SIG-M5 treated with dmso at 0.1 percent for 504 hours (cell line): ENCODE results near the gene FBXL4.
"Not testable (repeated sequence)": the region's sequence is repeated elsewhere in the genome, so short reads cannot be mapped to it uniquely, and the experiment has no call there.

Source experiments
- DNase-seq: peaks from one replicate; lab custom pipeline; 2025; ENCODE audit not compliant: unreplicated experiment; lab: John Stamatoyannopoulos, UW

Gene FBXL4

DNA sequence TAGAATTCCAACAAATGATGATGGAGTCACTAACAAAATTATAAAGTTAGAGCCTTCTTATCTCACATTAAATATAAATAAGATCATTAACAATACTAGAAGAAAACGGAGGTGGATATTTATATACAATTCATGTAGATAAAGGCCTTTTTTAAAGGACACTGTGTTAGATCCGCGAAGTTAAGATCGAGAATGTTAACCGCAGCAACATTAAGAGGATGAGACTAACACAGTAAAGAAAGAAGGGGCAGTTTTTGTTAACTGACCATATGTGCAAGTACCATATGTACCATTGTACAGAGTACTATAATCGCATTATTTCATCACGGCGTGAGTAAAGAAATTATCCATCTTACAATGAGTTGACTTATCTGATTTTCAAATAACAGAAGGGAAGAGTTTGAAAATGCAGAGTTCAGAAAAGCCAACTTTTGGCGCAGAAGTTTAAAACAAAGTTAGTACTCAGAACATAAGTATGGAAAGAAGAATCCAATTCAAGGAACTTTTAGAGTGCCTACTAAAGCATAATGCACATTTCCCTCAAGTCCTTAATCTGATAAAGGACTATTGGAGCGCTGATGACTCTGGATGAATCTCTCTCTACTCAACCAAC lies 1.4 kb downstream of the FBXL4 start:
- no peak for DNase-seq

DNA sequence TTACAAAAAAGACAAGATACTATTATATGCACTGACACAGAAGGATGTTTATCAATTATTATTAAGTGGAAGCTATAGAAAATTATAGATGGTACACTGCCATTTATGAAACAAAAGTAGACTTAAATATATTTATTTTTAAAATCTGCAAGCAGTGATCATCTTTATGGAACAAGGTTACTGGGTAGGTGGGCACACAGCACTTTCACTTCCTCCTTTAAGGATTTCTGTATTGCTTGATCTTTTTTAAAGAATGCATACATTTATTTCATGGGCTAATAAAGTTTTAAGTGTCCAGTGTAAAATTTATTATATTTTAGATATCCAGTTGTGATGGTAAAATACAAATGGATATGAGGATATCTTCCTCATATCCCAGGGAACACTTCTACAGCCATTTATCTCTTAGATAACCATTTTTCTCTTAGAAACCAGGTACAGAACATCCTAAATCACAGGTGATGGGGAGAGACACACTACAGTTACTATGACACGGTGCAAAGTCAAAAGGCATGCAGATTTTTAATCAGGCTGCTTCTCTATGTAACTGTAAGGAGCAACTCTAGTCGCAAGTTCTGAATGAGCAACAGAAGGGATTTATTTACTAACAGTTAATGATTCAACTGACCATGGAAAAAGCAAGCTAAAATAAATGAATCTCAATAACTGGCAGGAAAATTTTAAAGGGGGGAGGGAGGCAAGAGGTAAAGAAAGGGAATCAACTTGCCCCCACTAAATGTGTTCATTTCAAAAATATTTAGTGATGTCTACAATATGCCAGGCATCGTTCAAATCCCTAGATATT lies 2.2 kb downstream of the FBXL4 start:
- no peak for DNase-seq

DNA sequence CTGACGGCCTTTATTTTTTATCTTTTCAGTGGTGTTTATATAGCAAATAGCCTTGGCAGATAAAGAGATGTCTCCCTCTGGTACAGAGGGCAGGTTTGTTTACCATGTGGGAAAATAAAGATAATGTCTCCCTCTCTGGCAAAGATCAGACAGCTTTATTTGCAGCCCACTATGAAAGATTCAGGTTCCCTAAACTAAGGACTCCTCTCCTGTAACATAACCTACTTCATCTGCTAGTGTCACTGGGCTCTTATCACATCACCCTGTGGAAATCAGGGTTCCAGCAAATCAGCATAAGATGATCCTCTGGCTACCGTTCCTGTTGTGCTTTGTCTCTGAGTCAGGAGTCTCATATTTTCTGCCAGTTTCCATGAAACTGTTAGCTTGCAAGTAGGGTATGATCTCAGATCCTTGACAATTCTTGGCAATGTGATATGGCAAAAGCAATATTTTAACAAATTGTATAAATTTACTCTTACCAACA lies 3.1 kb downstream of the FBXL4 start:
- DNase-seq, result no peak

DNA sequence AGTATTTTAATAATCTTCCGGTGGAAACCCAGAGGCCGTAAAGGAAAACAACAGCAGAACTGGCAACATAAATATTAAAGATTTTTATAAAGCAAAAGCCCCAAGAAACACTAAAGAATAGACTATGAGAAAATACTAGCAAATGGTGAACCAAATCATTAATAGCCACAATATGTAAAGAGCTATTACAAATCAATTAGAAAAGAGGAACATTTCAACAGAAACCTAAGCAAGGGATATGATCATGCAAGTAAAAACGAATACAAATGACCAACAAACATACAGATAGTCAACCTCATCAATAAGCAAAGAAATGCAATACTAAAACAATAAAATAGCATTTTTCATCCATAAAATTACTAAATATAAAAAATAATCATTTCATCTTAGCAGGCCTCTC lies 3.6 kb downstream of the FBXL4 start:
- no peak for DNase-seq

DNA sequence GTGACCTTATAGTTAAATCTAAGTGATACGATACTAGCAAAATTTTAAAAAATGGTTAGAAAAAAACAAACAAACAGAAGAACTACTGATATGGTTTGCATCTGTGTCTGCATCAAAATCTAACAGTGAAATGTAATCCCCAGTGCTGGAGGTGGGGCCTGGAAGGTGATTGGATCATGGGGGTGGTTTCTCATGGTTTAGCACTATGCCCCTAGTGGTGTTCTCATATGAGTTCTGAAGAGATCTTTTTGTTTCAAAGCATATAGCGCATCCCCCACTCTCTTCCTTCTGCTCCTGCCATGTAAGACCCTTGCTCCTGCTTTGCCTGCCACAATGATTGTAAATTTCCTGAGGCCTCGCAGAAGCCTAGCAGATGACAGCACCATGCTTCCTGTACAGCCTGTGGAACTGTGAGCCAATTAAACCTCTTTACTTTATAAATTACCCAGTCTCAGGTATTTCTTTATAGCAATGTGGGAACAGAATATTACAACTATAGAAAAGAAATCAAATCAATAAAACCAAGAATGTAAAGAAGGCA lies 5.4 kb downstream of the FBXL4 start:
- no peak for DNase-seq

DNA sequence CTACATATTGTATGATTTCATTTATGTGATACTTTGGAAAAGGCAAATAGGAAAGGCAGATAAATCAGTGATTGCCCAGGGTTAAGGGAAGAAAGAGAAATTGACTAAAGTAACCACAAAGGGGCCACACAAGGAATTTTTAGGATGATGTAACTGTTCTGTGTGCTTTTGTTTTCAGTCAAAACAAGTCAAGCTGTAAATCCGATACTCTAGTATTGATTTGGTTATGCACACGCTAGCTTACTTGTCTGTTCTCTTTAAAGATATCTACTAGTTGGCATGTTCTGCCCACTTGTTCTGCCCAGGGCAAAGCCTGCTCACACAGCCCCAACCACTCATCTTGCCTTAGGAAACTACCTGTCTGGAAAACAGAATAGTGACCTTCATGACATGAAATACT lies 6.4 kb downstream of the FBXL4 start:
- DNase-seq, result no peak

DNA sequence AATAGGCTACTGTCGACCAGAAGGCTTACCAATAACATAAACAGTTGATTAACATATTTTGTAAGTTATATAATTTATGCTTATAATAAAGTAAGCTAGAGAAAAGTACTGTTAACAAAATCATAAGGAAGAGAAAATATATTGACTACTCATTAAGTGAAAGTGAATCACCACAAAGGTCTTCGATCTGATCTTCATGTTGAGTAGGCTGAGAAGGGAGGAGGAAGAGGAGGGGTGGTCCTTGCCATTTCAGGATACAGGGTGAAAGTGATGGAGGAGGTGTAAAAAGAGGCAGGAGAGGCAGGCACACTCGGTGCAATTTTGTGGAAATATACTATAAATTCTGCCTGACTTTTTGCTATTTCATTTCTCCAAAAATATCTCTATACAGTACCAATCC lies 10.4 kb downstream of the FBXL4 start:
- DNase-seq, result no peak

DNA sequence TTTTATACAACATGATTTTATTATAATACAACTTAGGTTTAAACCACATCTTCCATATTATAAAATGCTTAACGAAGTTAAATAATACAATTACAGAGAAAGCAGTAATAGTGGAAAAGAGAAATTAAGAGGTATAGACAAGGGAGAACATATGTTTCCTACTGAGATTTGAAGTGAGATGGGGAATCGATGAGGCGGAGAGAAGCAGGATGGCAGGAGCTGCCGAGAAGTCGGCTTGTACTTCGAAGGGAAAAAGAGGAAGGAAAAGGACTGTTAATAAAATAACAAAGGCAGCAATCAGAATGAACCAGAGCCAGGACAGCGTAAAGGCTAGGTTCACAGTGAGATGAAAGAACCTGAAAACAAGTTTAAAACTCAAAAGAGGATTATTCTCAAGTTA lies 15.4 kb downstream of the FBXL4 start:
- no peak for DNase-seq

DNA sequence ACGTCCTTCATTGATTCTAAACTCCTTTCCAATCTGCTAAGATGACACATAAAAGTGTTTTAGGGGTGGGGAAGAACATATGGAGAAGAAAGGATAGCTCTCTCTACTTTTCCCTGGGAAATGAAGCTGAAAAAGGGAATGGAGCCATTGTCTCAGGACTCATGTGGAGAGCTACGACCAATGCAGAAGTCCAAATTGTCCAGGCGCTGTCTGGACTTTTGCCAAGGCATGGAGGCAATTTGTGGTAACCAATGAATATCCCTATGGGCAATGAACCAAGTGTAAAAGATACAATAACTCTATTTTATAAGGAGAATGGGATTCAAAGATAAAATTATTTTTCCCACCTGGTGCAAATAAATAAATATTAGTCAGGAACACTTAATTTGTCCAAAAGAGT lies 16.1 kb downstream of the FBXL4 start:
- DNase-seq, result no peak

DNA sequence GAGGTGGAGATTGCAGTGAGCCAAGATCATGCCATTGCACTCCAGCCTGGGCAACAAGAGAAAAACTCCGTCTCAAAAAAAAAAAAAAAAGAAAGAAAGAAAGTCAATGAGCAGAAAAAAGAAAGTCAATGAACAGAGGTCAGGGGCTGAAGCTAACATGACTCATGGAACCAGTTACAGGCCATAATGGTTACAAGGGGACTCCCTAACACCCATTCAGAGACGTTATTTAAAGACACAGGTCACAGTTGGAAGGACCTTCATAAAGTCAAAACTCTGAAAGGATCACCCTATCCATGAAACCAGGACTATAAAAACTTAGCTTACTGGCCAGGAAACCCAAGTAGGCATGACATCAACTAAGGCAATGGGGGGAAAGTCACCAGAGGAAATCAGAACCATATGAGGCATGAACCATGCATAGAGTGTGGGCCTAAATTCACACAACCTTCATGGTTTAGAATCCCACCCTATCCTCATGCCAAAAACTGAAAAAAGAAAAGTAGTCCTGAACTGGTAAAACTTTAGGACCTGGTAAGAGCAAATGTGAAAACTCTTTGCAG lies 18.2 kb downstream of the FBXL4 start:
- DNase-seq, result no peak

DNA sequence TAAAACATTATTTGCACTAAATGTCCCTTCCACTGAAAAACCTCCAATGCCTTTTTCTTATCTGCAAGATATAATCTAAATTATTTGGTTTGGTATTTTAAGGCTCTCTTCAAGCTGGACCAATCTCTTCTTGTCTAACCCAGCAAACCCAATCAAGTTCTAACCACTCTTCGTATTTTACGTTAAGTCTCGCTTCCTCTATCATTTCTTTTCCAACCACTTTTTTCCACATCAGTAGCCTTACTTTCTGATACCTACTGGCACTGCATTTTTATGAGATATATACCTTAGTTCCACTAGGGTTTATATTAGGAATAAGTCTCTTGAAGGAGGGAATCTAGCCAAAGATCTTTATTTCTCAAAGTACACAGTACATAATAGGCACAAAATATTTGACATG lies 19.1 kb downstream of the FBXL4 start:
- no peak for DNase-seq

DNA sequence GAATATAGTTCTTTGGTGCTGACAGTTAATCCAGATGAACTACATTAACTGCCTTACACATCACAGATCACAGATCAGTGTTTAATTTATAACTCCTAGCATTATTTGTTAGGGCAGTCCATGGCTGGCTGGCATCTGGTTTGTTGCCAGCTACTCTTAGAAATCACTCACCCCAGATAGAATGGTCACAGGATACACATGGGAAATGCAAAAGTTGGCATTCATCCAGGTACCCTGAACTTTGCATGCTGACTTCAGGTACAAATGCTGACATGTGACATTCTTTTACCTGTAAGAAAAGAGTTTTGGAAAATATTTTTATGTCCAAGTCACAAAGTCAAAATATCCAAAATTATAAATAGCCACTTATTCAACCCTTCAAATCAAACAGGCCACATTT lies 20.2 kb downstream of the FBXL4 start:
- no peak for DNase-seq

DNA sequence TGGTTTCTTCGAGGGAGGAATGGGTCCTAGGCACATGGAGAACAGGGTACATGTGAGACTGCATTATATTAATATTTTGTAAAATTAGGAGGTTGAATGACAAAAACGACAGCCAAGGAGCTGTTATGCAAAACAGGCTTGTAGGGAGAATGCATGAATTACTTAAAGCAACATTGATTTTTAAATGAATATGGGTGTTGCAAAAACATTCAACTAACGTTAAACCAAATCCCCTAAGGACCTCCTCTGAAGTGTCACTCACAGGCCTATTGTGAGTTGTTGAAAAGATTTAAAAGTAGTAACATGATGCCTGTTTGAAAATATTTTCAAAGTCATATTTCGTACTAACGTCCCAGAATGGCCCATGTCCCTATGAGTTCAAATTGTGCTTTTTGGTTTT lies 21.9 kb downstream of the FBXL4 start:
- DNase-seq, result no peak

DNA sequence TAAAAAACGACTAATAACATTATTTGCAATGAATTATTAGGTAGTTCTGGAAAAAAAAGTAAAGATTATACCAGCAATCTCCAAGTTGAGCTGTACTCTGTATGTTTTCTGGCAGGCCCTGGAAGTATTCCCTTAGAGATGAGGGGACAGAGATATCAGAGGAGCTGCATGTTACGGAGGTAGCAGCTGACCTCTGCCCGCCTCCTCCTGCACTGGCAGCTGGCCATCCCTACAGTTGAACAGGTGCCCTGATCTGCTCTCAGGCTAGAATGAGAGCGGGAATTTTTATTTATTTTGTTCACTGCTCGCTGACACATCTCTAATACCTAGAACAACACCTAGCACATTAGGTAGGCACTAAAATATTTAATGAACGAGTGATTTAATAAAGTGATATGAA lies 23.1 kb downstream of the FBXL4 start:
- DNase-seq, result no peak

DNA sequence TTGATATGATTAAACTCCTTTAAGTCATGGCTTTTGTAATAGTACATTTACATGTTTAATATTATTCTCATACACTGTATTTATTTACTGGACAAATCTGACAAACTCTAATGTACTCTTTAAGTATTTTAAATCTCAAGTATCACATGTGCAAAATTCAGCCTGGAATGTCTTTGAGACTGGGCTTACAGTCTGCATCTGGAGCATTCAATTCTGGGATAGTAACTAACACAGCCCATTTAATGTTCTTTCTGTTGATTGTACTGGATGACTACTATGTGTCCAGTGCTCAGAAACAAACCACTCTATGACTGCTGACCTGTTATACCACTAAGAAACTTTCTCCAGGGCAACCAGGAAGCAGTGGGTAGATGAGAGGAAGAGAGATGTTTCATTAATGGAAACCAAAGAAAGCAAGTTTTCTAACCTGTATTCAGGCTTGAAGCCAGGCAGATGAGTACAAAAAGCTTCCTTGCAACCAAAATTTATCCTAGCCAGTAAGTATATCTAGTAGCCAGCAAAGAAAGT lies 26.8 kb downstream of the FBXL4 start:
- no peak for DNase-seq

DNA sequence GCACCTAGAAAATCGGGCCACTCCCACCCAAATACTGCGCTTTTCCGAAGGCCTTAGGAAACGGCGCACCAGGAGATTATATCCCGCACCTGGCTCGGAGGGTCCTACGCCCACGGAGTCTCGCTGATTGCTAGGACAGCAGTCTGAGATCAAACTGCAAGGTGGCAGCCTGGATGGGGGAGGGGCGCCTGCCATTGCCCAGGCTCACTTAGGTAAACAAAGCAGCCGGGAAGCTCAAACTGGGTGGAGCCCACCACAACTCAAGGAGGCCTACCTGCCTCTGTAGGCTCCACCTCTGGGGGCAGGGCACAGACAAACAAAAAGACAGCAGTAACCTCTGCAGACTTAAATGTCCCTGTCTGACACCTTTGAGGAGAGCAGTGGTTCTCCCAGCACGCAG lies 36.8 kb downstream of the FBXL4 start:
- DNase-seq, result not testable (repeated sequence)

DNA sequence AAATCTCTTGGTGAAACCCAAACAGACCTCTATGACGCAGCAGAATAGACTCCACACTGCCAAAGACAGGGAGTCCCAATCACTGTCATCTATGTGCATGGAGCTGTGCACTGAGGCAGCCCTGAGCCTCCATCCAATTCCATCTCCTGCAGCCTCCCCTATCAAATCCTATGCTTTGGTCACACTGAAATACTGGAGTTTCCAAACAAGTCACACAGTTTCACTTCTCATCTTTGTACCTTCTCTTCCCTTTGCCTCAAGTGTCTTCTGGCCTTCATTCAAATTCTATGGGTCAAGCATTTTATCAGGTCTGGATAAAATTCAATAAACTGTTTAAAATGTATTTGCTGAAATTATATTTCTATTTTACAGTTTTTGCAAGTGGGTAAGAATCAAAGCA lies 38.5 kb downstream of the FBXL4 start:
- no peak for DNase-seq

DNA sequence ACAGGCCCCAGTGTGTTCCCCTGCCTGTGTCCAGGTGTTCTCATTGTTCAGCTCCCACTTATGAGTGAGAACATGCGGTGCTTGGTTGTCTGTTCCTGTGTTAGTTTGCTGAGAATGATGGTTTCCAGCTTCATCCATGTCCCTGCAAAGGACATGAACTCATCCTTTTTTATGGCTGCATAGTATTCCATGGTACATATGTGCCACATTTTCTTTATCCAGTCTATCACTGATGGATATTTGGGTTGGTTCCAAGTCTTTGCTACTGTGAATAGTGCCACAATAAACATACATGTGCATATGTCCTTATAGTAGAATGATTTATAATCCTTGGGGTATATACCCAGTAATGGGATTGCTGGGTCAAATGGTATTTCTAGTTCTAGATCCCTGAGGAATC lies 41.4 kb downstream of the FBXL4 start:
- DNase-seq, result not testable (repeated sequence)

DNA sequence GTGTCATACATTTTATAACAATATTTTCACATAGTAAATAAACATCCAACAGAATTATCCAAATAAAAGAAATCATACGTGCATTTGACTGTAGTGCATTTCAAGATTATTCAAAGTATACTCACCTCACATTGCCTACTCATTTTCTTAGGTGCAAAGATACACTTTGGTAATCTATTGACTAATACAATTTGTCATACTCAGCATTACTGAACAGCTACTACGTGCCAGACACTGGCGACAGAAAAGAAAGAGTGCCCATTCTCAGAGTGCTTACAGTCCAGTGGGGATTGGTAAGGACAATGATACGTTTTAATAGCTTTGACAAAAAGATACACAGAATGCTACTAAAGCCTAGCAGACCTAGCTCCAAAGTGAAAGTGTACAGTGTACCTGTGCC lies 42.0 kb downstream of the FBXL4 start:
- DNase-seq, result no peak

DNA sequence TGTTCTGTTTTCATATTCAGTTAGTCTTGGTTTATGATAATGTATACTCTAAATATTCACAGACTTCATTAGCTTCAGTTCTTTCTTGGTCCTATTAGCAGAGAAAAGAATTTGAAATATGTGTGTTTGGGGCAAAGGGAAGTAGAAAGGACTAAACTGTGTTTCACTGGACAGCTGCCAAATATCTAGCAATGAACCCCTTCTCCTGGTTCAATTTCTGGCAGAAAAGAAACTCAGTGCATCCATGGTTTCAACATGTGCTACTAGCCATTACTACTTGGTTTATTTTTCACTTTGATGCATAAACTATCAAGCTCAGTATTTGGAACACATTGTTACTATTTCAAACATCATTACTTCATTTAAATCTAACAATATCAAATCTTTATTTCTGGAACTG lies 43.6 kb downstream of the FBXL4 start:
- no peak for DNase-seq

DNA sequence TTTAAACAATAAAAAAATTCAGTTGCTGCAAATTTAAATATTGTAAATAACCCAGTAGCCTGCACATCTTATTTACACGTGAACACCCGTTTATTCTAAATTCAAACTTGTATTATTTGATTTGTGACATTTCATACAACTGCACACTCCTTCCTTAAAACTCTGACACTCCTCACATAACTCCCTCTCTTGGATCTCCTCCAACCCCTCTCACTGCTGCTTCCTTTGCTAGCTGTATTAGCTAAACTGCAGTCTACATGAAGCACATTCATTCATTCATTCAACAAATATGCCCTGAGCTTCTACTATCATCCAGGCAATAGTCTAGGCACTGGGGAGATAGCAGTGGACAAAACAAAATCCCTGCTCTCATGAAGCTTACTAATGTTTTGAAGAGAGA lies 47.0 kb downstream of the FBXL4 start:
- DNase-seq, result no peak

DNA sequence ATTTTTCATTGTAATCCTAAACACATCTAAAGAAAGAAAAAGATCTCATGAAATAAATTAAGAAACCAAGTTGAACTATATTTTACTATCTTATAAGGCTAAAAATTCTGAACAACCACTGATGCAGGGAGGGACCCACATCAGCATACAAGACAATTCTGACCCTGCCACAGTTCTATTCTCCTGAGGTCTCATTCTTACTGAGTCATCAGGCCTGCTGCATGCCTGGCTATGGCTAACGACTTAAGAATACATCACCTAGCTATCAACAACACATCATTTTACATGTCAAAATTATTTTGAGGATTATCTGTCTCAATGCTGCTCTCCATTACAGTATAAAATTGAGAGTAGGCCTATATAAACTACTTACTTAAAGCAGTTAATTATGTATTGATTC lies 52.9 kb downstream of the FBXL4 start:
- DNase-seq, result no peak
